ENCODE measurements around the gene GJD3.

GJD3 gene

DNA sequence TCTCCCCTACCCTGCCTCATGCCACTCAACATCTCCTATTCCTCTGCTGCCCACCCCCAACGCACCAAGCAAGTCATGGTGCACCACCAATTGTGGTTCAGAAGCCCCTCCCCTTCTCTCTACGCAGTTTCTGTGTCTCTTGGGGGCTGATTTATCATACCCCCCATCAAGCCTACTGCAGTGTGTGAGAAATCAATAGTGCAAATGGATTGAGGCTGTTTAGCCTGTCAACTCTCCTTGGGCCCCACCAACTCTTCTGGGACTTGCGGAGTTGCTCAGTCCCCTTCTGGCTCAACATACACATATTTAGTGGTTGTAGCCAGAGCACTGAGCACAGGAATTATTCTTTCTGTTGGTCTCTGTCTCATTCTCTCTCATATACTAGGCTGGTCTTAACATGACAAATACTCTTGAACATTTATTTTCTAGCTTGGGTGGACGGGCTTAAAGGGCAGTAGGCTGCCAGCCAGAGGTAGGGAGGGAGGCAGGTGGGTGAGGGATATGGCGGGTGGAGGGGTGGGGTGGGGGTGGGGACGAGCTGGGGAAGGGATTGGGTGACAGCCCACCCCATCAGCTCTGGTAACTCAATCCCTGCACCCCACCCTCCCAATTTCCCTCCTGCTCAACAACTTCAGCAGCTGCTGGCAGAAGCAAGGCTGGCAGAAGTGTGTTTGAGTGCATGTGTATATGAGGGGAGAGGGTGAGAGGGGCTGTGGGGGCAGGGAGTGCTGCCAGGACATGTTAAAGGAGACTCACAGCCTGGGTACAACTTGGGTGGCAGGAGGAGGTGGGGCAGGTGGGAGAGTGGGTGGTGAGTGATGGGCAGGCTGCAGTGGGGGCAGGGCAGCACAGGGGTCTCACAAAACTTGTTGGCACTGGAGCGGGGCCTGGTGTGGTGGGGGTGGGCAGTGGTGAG is 50.6 kb downstream of the GJD3 start:
- H3K4me3 ChIP-seq (ENCODE audit: low read depth, low read length) = no peak overlapping the region
- no peak for DNase-seq (ENCODE audit: low read depth)
- TF ChIP-seq, protein P1, sequence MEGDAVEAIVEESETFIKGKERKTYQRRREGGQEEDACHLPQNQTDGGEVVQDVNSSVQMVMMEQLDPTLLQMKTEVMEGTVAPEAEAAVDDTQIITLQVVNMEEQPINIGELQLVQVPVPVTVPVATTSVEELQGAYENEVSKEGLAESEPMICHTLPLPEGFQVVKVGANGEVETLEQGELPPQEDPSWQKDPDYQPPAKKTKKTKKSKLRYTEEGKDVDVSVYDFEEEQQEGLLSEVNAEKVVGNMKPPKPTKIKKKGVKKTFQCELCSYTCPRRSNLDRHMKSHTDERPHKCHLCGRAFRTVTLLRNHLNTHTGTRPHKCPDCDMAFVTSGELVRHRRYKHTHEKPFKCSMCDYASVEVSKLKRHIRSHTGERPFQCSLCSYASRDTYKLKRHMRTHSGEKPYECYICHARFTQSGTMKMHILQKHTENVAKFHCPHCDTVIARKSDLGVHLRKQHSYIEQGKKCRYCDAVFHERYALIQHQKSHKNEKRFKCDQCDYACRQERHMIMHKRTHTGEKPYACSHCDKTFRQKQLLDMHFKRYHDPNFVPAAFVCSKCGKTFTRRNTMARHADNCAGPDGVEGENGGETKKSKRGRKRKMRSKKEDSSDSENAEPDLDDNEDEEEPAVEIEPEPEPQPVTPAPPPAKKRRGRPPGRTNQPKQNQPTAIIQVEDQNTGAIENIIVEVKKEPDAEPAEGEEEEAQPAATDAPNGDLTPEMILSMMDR (conservative IDR thresholded peaks at IDR 0.05; ENCODE audit: low read depth, low read length) = no peak
